Measurements from ENCODE around the gene OR7D4. TPM values are rescaled to one million over a fixed set of nuclear protein-coding genes. Genes with fewer than 3 reads are reported as not detected.

Gene OR7D4
- total RNA-seq, 1 donor from 2014 or later, result not detected

DNA sequence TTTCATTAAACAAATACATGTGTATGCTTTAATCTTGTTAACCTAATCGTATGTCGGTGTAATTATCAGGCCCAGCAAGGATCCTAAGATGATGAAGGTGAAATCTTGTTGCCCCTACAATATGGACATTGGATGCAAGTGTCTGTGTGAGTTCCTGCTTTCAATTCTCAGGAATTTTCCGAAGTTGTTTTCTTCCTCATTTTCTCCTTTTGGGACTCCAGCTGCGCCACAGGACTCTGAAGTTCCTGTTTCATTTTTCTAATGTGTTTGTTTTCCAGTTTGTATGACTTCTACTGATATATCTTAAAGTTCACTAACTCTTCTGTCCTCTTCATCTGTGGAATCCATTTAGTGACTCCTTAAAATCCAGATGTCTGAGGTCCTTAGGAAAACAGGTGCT, 52.5 kb downstream of the OR7D4 start:
- Mint-ChIP-seq H3K9me3 (peaks cover 5% of the 10 kb centered on the region), H3K4me3 (no peak overlapping the region), H3K27me3 (ENCODE audit: low read depth) (no peaks in the 10 kb centered on the region), H3K4me1 (no peaks in the 10 kb centered on the region), H3K36me3 (ENCODE audit: low read depth) (peaks cover 36% of the 10 kb centered on the region), H3K27ac (ENCODE audit: unreplicated experiment) (no peak overlapping the region)
- TF ChIP-seq, protein P1, sequence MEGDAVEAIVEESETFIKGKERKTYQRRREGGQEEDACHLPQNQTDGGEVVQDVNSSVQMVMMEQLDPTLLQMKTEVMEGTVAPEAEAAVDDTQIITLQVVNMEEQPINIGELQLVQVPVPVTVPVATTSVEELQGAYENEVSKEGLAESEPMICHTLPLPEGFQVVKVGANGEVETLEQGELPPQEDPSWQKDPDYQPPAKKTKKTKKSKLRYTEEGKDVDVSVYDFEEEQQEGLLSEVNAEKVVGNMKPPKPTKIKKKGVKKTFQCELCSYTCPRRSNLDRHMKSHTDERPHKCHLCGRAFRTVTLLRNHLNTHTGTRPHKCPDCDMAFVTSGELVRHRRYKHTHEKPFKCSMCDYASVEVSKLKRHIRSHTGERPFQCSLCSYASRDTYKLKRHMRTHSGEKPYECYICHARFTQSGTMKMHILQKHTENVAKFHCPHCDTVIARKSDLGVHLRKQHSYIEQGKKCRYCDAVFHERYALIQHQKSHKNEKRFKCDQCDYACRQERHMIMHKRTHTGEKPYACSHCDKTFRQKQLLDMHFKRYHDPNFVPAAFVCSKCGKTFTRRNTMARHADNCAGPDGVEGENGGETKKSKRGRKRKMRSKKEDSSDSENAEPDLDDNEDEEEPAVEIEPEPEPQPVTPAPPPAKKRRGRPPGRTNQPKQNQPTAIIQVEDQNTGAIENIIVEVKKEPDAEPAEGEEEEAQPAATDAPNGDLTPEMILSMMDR (conservative IDR thresholded peaks at IDR 0.05), result no peak
- no peak for DNase-seq (ENCODE audit: low read depth, low spot score)

DNA sequence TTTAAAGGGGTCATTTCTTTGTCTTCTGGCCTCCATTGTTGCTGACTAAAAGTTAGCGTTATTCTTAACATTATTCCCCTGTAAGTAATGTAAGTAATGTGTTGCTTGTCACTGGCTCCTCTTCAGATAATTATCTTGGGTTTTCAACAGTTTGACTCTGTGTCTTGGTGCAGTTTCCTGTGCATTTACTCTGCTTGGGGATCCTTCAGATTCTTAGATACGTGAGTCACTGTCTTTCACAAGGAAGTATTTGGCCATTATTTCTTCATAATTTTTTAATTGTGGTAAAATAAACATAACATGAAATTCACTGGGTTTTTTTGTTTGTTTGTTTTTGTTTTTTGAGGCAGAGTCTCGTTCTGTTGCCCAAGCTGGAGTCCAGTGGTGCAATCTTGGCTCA, 54.1 kb downstream of the OR7D4 start:
- TF ChIP-seq, protein P1 (conservative IDR thresholded peaks at IDR 0.05), result no peak
- H3K9me3 Mint-ChIP-seq, result peaks cover 10% of the 10 kb centered on the region
- H3K27me3 Mint-ChIP-seq (ENCODE audit: low read depth), result no peaks in the 10 kb centered on the region
- H3K27ac Mint-ChIP-seq (ENCODE audit: unreplicated experiment), result no peak overlapping the region
- H3K4me3 Mint-ChIP-seq, result no peak overlapping the region
- H3K4me1 Mint-ChIP-seq, result no peaks in the 10 kb centered on the region
- H3K36me3 Mint-ChIP-seq (ENCODE audit: low read depth), result peaks cover 52% of the 10 kb centered on the region
- DNase-seq (ENCODE audit: low read depth, low spot score), result no peak

DNA sequence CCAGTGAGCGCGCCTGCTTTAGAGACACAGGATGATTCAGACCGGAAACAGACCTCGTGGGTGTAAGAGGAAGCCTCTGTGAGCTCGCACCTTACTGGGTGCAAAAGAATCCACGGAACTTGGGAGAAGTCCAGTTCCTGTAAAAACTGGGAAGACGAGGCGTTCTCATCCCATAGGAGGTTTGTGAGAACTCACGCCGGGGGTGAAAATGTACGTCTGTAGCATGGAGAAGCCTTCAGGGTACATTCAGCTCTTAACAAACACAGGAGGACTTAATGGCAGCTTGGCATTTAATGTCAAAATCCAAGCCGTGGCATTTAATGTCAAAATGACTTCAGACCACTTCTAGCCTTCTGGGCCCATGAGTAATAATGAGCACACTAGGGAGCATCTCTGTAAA, 58.0 kb downstream of the OR7D4 start:
- H3K27ac Mint-ChIP-seq (ENCODE audit: unreplicated experiment), result no peak overlapping the region
- no peaks in the 10 kb centered on the region for H3K27me3 Mint-ChIP-seq (ENCODE audit: low read depth)
- H3K4me3 Mint-ChIP-seq, result no peak overlapping the region
- peaks cover 19% of the 10 kb centered on the region for H3K9me3 Mint-ChIP-seq
- no peaks in the 10 kb centered on the region for H3K4me1 Mint-ChIP-seq
- TF ChIP-seq, protein P1 (conservative IDR thresholded peaks at IDR 0.05), result no peak
- DNase-seq (ENCODE audit: low read depth, low spot score), result no peak
- peaks cover 83% of the 10 kb centered on the region for H3K36me3 Mint-ChIP-seq (ENCODE audit: low read depth)

Other genes starting within 250 kb of the OR7D4 start
- 0.02 TPM in 1 of 2 replicates, not detected in the other for gene MUC16, start 209.2 kb downstream of the OR7D4 start, total RNA-seq
- not detected in 2 replicates for gene OR1M1, start 132.5 kb downstream of the OR7D4 start, total RNA-seq
- gene OR7G2, start 112.1 kb downstream of the OR7D4 start, total RNA-seq, result not detected in 2 replicates
- not detected in 2 replicates for gene OR7G1, start 103.8 kb downstream of the OR7D4 start, total RNA-seq
- gene OR7G3, start 92.6 kb downstream of the OR7D4 start, total RNA-seq, result not detected in 2 replicates
- 40.9 and 44.0 TPM in 2 replicates for gene ZNF317, start 79.2 kb downstream of the OR7D4 start, total RNA-seq
- 1.6 and 1.9 TPM in 2 replicates for gene OR7D2, start 40.6 kb downstream of the OR7D4 start, total RNA-seq
- gene OR7E24, start 31.3 kb upstream of the OR7D4 start, total RNA-seq, result not detected in 2 replicates
- 6.7 and 7.3 TPM in 2 replicates for gene ZNF699, start 90.2 kb upstream of the OR7D4 start, total RNA-seq
- gene ZNF559, start 104.6 kb upstream of the OR7D4 start, total RNA-seq, result 24.0 and 26.5 TPM in 2 replicates
- gene ZNF177, start 143.4 kb upstream of the OR7D4 start, total RNA-seq, result 8.0 and 9.6 TPM in 2 replicates
- 25.8 and 27.5 TPM in 2 replicates for gene ZNF266, start 216.0 kb upstream of the OR7D4 start, total RNA-seq

Data from neural crest cell (in vitro differentiated cells).